DMS53 treated with DMSO at 0.1 percent for 48 hours (cell line): ENCODE measurements around the gene ZBTB7C.

ENCODE experiments used
- DNase-seq: peaks from one replicate; lab custom pipeline; 2025; ENCODE audit not compliant: unreplicated experiment; lab: John Stamatoyannopoulos, UW

The ZBTB7C gene

DNA sequence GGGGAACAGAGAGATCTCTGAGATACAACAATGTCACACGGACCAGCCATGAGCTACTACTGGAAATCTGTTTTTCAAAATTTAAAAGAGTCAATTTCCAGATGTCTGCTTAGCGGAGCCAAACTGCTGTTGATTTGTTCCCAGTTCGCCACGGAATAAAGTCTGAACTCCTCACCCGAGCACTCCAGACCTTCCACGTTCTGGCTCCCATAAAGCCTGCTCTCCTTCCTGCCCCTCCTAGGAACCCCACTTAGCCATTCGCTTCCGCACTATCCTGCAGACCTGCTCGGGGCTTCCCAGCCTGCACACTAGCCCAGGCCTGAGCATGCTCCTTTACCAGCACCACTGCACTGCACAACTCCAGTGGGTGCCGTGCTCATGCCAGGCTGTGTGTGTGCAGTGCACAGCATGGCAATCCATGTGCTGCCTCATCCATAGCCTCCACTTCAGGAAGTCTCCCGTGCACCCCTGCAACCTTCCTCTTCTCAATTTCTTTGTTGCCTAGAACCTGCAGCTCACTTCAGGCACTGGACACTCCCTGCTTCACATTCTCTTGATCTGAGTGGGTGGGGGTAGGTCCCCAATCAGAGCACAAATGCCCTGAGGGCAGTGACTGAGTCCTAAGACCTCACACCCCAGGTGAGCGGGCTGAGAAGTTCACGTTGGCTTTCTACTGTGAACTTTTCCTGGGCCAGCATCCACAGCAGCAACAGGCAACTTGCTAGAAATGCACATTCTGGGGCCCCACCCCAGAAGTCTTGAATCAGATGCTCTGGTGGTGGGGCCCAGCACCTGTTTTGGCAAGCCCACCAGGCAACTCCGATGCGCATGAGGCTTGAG, 53.7 kb downstream of the ZBTB7C start:
- DNase-seq, result no peak

DNA sequence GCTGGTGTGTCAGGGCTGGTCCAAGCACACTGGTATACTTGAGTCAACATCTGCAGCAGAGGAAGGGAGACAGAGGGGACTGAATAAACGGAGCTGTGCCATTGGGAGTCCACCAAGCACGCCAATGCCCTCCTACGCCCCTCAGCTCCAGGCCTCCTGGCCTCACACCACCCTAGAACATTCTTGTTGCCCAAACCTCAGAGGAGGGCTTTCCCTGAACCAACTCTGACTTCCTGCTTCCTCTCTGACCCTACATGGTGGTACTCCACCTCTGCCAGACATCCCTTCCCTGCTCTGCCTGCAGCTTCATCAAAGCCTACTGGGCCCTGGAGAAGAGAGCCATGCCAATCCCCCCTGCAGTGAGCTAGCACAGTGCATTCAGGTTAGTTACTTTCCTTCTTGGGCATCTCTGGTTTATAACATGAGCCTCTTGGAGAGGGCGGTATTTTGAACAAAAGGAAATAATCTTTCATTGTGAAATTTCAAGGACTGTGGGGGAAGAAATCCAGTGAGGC, 54.4 kb downstream of the ZBTB7C start:
- DNase-seq, result no peak

DNA sequence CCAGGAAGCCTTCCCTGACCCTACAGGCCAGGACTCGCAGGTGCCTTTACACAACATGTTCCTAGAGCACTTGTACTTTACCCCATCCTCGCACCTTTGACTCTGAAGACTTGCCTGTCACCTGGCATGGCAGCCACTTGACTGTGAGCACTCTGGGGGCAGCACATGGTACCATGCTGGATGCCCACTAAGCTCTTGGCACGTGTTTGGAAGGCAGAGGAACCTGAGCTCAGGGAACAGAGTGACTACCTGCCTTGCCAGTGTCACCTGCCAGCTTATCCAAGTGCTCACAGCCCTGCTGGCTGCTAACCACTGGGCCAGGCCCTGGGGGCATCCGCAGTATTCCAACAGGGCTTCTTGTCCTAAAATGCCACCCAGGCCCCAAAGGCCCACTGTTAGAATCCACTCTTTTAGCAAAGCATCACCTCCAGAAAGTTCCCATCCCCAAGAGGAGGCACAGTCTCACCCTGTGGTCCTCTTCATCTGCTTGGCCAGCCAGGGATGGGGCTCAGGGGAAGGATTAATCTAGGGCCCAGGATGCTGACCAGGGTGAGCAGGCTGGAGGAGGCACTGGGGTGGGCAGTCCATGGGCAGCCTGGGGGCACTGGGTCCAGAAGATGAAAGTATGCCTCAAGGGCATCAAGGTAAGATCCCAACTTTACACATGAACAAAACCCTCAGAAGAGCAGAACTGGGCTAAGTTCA, 57.0 kb downstream of the ZBTB7C start:
- no peak for DNase-seq

DNA sequence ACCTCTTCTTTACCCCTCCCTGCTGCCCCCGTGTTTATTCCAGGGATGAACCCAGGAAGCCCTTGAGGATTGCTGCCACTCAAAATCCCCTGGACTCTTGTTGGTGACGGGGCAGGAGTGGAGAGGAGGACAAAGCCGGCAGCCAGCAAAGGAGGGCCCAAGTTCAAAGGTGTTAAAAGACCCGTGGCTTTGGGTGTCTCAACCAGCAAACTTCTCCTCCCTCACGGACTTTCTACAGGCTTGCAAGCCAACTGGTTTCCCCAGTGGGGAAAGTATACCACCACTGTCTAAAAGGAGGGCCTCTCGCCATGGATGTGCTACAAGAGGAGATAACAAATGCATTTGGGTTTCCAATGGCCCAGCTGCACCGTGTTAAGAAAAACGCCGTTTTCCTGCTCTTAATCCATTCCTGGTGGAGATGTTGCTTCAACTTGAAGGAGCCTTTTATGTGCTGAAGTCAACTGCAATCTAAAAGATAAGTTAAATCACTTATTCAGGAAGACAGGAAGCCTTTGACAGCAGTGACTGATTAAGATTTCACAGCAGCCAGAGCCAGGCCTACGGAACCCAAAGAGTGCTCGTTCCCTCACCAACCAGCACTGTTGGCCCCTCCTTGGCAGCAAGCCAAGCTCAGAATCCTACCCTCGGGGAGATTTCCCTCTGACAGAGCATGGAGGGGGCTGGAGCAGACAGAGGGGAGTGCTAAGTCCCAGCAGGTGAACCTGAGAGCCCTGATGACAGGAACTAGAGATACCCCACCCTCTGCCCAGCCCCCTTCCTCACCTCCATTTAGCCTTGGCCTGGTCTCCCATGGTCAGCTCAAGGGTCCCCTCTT, 57.8 kb downstream of the ZBTB7C start:
- no peak for DNase-seq

DNA sequence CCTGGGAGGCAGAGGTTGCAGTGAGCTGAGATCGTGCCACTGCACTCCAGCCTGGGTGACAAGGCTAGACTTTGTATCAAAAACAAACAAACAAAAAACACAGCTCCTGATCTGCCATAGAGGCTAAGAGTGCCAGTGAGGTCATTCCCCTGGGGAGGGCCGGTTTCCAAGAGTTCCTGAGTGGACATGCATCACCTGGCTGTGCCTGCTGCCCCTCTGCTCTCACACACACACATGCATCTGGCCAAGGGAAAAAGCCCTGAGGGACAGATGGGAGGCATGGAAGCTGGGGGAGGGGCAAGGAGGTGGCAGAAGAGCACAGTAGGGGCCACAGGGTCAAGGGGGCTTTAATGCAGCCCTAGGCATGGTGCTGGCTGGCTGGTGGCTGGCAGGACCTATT, 60.4 kb downstream of the ZBTB7C start:
- peak; percentile 95 for DNase-seq

DNA sequence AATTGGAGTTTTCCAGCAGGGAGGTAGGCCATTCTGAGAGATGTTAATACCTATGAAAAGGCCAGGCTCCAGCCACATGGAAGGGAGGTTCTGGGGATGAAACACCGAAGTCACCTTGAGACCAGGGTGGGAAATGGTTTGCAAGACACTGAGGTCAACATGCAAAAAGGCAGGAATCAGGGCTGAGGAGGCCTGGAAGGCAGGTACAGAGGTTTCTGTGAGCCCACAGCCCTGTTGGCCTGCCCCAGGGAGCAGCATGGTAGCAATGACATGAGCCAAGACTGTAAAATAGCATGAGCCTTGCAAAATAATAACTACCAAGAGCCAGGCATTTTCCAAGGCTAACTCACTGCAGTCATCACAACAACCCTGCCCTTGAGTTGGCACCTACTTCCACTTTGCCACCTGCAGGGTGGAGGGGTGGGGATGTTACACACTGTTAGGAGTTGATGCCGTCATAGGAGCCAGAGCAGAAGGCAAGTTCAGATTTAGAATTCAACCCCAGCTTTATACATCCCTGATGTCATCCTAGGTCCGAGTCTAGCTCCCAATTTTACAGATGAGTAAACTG, 61.3 kb downstream of the ZBTB7C start:
- DNase-seq, result no peak

DNA sequence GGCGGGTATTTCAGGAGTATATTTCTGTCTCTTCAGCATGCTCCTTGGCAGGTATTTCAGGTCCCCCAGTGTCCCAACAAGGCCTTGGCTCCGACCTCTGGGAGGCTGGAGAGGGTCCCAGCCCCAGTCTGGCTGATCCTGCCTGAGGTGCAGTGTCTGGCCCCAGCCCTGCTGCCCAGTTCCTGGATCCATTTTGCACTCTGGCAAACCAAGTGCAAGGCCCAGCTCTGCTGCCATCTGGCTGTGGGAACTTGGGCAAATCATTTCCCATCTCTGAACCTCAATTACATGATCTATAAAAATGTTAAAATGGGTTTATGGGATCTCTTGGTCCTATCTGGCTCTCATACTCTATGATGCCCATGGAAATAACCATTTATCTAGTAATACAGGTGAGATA, 63.6 kb downstream of the ZBTB7C start:
- DNase-seq, result peak; percentile 32

DNA sequence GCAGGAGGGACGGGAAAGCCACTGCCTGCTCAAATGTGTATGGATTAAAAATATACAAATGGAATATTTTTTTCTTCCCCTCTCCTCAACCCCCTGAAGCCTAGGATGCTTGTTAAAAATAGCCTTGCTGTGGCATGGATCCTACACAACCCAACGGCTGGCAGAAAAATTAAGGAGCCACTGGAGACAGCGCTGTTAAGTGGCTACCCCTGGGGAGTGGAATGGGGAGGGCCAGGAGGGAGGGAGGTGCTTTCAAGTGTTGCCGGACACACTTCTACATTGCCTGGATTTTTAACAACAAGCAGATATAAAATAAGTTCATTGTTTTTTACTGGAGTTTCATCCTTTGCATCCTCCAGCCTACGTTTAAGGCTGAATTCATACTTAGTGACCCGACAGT, 66.6 kb downstream of the ZBTB7C start:
- DNase-seq, result peak; percentile 66

DNA sequence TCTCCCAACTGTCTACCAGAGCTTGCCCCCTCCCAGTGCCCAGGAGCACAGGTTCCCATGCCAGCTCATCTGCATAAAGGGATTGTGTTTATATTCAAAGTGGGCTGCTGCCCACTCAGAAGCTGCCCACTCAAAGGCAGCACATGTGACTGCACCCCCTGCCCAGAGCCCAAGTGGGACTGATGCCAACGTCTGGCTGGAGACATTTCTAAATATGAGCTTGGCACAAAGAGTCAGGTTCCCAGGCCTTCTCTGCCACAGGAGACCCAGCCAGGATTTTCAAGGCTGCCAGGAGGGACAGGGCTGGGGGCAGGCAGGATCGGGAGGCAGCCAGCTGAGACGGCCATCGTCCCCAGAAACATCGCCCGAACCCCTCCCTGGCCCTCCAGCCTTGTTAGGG, 67.1 kb downstream of the ZBTB7C start:
- no peak for DNase-seq

DNA sequence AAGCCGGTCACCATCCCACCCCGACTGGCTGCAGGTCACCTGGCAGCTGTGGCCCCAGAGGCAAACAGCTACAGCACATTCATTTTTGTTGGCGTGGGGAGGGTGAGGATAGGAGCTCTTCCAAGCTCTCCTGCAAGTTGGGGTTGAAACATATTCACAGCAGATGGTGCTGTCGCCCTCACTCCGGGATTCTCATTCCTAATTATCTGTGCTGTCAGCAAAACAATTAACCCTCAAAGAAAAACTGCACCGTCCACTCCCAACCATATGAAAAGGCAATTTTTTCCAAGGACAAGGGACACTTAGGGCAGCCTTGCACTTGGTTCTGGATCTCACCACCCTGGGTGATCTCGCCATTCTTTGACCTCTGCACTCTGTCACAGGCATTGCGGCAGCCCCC, 68.6 kb downstream of the ZBTB7C start:
- DNase-seq, result no peak

DNA sequence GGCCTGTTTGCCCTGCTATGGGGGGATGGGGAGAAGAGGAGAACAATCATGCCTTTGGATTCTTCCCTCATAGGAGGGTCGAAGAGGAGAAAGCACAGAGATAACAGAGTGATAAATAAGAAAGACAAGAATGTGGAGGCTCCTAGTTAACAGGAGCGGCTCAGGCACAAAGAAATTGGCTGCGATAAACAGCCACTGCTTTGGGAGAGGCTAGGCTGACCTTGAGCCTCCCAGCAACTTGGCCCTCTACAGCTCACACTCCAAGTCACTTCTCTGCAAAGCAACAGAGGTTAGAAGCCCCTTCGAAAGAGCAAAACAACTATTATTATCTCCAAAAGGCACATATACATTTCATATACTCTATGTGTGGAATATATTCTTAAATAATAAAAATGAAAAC, 69.5 kb downstream of the ZBTB7C start:
- DNase-seq, result no peak

DNA sequence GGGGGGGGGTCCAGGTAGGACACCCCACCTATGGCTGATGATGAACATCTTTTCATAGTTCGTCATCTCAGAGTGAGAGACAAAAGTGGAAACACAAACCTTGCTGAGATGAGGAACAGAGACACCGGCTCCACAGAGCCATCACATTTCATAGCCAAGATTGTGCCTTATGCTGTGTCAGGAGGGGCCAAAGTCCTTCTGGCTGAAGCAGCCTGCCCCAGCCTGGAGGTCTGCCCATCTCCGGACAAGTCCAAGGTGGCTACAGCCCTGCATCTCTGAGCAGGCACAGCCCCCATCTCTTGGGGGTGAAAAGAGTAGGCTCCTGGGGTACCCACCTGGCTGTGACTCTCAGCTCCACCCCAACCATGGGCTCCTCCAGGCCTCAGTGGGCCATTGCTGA, 70.3 kb downstream of the ZBTB7C start:
- no peak for DNase-seq

DNA sequence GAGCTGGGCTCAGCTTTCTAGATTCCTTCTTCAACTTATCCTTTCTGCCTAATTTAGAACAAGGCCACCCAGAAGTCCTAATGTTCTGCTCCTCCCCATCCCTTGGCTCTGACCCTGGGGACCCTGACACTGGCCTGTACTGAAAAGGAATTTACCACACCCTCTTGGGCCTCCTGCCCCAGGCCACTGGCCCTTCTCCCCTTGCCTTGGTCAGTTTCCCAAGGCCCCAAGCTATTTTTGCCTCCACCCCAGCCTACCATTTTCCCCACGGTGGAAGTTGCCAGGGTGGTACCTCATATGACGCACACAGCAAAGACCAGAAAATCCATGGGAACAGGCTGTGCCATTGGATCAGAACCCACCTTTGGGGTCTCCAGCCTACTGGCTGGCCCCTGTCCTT, 72.1 kb downstream of the ZBTB7C start:
- no peak for DNase-seq

DNA sequence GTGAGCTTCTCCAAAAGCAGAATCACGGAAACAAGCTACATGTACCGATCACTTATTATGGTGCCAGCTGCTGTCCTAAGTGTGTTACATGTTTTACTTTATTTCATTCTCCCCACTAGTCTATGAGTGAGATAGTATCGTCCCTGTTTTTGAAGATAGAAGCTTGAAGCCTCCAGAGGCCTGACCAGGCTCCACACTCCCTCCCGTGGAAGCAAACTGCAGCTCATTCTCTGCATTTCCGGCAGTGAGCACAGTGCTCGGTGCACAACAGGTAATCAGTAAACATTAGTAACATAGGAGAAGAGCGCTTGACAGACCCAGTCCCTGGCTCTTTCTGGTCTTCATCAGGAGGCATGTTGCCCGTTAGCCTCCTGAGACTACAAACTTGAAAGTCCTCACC, 72.9 kb downstream of the ZBTB7C start:
- peak; percentile 97 for DNase-seq

DNA sequence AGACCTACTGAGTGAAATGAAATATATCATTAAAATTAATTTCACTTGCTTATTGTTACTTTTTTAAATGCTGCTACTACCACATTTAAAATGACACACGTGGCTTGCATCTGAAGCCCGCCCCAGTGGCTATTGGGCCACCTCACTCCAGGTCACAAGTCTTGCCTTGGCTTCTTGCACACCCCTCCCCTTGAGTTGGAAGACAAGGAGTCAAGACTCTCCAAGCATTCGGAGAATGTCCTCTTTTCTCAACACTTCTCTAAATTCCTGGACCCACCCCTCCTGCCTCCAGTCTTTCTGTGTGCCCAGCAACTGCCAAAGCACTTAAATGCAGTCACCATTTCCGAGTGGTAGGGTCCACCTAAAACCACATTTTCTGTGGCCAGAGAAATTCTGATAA, 73.4 kb downstream of the ZBTB7C start:
- DNase-seq, result no peak

DNA sequence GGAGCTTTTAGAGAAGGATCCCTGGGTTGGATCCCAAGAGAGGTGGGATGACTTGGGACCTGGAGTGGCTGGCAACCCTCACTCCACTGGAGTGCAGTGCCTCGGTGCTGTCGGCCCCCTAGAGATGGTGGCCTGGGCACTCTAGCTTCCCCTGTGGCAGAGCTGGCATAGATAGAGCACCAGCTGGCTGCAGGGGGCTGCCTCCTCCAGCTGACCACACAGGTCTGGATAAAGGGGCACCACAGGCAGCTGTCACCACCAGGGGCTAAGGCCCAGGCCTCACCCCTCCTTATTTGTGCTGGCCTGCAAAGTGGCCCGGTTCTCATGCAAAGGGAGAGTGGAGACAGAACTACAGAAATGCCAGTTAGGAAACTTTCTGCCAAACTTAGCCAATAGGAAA, 74.3 kb downstream of the ZBTB7C start:
- no peak for DNase-seq

DNA sequence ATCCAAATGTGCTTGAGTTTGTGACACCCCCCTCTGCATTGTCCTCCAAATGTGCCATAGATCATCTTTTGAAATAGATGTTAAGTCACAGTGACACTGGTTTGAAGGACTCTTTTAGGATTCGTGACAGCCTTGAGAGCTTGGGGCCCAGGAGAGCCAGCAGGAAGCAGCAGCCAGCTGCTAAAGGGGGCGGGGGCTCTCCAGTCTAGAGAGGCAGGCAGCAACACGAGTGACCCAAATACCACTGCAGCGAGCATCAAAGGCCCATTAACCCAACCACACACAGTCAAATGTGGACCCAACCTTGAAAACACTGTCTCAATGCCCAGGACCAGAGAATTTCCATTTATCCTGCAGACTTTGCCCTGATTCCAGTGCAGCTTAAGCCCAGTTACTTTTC, 75.6 kb downstream of the ZBTB7C start:
- DNase-seq, result peak; percentile 95

DNA sequence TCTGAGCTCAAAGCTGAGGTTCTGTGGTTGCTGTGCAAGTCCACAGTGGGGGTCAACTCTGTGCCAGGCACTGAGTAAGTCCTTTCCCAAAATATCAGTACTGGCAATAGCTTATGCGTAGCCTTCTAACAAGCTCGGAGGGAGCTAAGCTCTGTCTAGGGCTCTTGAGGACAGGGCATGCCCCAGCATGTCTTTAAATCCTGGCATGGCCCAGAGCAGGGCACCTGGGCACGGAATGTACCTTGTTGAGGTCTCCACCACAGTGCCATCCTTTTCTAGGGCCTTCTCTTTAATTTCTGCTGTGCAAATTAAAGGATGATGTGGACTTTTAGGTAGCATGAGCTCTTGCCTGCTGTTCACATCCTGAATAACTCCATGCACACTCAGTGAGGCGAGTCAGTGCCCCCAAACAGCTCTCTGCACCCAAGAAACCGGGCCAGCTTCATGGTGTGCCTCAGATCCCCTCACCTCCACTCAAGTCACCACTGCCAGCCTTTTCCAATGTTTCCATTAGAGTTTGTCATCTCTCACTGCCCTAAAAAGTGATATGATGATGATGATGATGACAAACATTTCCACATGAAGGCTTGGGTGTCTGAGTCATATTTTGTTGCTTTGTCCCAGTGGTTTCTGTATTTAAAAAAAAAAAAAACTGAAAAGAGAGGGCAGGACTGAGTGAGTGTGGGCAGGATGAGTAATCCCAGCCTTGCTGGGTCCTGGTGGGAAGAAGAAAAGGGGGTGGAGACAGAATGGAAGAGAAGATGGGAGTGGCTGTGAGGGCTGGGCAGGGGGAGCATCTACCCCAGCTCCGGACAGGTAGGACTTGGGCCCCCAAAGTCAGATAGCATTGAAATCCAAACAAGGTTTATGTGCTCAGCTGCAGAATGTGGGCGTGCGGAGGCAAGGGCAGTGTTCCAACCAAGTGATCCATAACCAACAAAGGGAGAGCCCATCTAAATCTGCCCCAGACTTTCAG, 78.9 kb downstream of the ZBTB7C start:
- peak; percentile 100 for DNase-seq

DNA sequence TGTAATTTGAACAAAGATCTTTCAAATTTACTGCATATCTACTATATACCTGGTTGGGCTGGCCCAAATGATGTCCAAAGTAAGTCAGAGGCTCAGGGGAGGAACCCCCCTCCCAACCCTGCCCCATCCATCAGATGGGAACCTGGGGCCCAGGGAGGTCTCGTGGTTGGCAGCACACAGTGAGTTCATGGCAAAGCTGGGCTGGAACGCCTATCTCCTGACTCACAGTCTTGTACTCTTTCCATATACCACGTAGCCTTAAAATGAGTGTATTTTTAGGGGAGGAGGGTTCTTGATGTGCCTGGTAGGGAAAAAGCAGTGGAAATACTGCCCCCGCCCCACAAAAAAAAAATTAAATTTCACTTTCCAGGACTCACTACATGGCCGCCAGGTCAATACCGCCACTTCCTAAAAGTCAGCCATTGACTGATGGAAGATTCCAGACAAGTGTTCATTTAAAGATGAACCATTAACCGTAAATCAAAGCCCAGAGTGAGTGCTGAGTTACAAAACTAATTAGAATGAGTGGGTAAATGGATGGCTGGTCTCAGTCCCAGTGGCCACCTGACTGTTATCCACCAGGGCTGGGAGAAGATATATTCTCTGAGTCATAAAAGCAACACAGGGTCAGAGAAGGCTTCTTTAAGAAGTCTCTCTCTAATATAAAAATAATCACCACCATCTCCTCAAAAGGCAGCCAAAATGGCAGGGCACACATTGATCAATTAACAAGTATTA, 80.5 kb downstream of the ZBTB7C start:
- no peak for DNase-seq
